ENCODE results near the gene RITA1.

DNA sequence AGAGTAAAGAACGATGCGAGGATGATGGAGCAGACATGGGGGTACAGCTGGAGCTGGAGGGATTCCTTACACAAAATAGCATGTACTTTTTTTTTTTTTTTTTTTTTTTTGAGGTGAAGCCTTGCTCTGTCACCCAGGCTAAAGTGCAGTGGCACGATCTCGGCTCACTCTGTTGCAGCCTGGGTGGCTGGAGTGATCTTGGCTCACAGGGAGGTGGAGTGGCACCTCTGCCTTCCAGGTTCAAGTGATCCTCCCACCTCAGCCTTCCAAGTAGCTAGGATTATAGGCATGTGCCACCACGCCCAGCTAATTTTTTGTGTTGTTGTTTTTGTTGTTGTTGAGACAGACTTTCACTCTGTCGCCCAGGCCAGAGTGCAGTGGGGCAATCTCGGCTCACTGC is 44.8 kb upstream of the RITA1 start:
- TF ChIP-seq POLR2A (IDR thresholded peaks at IDR 0.05; ENCODE audit: low read depth, low read length) = no peak
- no peak for TF ChIP-seq EZH2 (IDR thresholded peaks at IDR 0.05; ENCODE audit: borderline replicate concordance, low read depth, low read length, severe bottlenecking)
- TF ChIP-seq, protein P1, sequence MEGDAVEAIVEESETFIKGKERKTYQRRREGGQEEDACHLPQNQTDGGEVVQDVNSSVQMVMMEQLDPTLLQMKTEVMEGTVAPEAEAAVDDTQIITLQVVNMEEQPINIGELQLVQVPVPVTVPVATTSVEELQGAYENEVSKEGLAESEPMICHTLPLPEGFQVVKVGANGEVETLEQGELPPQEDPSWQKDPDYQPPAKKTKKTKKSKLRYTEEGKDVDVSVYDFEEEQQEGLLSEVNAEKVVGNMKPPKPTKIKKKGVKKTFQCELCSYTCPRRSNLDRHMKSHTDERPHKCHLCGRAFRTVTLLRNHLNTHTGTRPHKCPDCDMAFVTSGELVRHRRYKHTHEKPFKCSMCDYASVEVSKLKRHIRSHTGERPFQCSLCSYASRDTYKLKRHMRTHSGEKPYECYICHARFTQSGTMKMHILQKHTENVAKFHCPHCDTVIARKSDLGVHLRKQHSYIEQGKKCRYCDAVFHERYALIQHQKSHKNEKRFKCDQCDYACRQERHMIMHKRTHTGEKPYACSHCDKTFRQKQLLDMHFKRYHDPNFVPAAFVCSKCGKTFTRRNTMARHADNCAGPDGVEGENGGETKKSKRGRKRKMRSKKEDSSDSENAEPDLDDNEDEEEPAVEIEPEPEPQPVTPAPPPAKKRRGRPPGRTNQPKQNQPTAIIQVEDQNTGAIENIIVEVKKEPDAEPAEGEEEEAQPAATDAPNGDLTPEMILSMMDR (IDR thresholded peaks at IDR 0.05; ENCODE audit: extremely low read depth in 1 of 2, insufficient read depth in 1 of 2, low read depth in 1 of 2, low read length in 2 of 2) = no peak
- TF ChIP-seq JUN (IDR thresholded peaks at IDR 0.05; ENCODE audit: borderline replicate concordance, insufficient read depth, insufficient read length, low read depth) = no peak
- TF ChIP-seq MYC (IDR thresholded peaks at IDR 0.05; ENCODE audit: low read depth, low read length) = no peak
- TF ChIP-seq, protein P2, sequence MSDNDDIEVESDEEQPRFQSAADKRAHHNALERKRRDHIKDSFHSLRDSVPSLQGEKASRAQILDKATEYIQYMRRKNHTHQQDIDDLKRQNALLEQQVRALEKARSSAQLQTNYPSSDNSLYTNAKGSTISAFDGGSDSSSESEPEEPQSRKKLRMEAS (IDR thresholded peaks at IDR 0.05; ENCODE audit: insufficient read depth, insufficient read length) = no peak
- no peak for TF ChIP-seq POLR2AphosphoS5 (IDR thresholded peaks at IDR 0.05; ENCODE audit: insufficient read depth, low read depth, low read length)
- no peak for TF ChIP-seq GATA2 (IDR thresholded peaks at IDR 0.05; ENCODE audit: insufficient read depth, insufficient read length, low read depth, low read length)
- no peak for TF ChIP-seq FOS (IDR thresholded peaks at IDR 0.05; ENCODE audit: borderline replicate concordance, insufficient read depth, low read length)
